Ovary (tissue), 3 donors: ENCODE measurements around the gene SFMBT2.

Source experiments
- CTCF ChIP-seq, 3 donors: fragments of 450-650 bp in 2 of 3; fragments of 200-600 bp in 1 of 3; IDR thresholded peaks; one replicate each; pipeline versions ENCODE4 v1.5.1 to v1.8.0; 2016 to 2022; ENCODE audit warnings: antibody characterized with exemption in 3 of 3, mild to moderate bottlenecking in 1 of 3
- EP300 ChIP-seq: sonication (generic); formaldehyde crosslinking; IDR thresholded peaks from one replicate; pipeline ENCODE4 v1.6.1; 2017; ENCODE audit warnings: antibody characterized with exemption
- POLR2A ChIP-seq: fragments of 450-650 bp; IDR thresholded peaks from one replicate; pipeline ENCODE4 v1.6.1; 2017; ENCODE audit warnings: antibody characterized with exemption, mild to moderate bottlenecking, moderate library complexity
- donor health status: DM: no; HTN: no; CAD: no.

DNA sequence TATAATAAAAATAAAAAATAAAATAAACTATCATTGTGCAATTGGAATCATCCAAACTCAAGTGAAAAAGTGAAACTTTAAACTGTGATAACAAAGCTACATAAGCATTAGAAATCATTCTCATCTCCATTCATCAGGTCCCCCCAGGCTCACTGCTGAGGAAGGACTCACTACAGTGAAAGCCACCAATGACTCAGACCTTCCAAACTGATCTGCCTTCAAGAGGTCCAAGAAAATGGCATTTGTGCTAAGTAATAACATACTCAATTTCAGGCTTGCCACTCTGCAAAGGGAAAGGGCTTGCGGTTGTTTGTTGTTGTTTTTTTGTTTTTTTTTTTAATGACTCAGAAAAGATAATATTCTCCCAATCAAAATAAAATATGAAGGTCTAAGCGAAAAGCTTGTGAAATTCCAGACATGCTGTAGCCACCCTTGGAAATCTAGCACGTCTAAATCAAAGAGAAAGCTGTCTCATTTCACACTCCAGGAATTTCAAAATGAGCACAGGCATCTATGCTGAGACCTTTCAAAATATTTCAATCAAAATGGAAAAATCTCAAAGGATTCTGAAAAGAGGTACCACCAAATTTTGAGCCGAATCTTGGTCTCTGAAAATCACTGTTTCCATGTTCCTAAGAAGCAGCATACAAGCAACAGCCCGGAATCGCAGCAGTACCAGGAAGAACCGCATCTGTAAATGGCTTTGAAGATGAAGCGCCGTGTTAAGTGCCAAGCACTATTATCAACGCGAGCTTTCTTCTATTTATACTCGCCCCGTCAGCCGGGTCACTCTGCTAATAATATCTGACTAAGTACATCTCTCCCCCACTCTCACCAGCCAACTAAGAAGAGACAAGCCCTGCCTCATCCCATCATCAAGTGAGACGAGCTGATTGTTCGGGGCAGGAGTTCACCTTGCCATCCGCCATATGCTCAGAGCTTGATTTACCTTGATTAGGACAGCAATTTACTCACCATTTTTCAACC is 13.5 kb downstream of the SFMBT2 start:
- no peak for TF ChIP-seq CTCF (IDR thresholded peaks at IDR 0.05)
- no peak for TF ChIP-seq POLR2A
- no peak for TF ChIP-seq EP300
